Liver (tissue), 9 donors: ENCODE data around the gene PCNX3. TPM values are rescaled to one million over a fixed set of nuclear protein-coding genes. Genes with fewer than 3 reads are reported as not detected.

ENCODE experiments used
- DNase-seq: peaks from one replicate; pipeline ENCODE4 v3.0.0-alpha.2; 2017; ENCODE audit warnings: low spot score
- H3K27ac ChIP-seq, 2 donors: one replicate each; pipeline ENCODE4 v1.7.0; 2013; ENCODE audit warnings: inconsistent platforms in 2 of 2, low read length in 2 of 2, control low read depth in 1 of 2, low read depth in 1 of 2, mild to moderate bottlenecking in 1 of 2
- H3K27me3 ChIP-seq, 4 donors: one replicate each; pipeline versions ENCODE4 v1.6.1 to v1.7.0; 2013; ENCODE audit warnings: low read length in 3 of 4, inconsistent platforms in 1 of 4, mild to moderate bottlenecking in 1 of 4, moderate library complexity in 1 of 4; ENCODE audit not compliant: control insufficient read depth in 4 of 4, insufficient read depth in 4 of 4
- H3K36me3 ChIP-seq, 4 donors: one replicate each; pipeline versions ENCODE4 v1.6.1 to v1.7.0; 2013; ENCODE audit warnings: low read length in 3 of 4, mild to moderate bottlenecking in 3 of 4, low read depth in 1 of 4, moderate library complexity in 1 of 4; ENCODE audit not compliant: control insufficient read depth in 4 of 4, insufficient read depth in 3 of 4
- H3K4me1 ChIP-seq, 4 donors: one replicate each; pipeline versions ENCODE4 v1.6.1 to v1.7.0; 2013; ENCODE audit warnings: low read length in 3 of 4, mild to moderate bottlenecking in 3 of 4, moderate library complexity in 1 of 4; ENCODE audit not compliant: control insufficient read depth in 4 of 4, insufficient read depth in 4 of 4
- H3K4me3 ChIP-seq, 3 donors: one replicate each; pipeline versions ENCODE4 v1.6.1 to v1.7.0; 2013; ENCODE audit warnings: low read length in 3 of 3, control low read depth in 1 of 3, low read depth in 1 of 3, mild to moderate bottlenecking in 1 of 3
- H3K9ac ChIP-seq, 2 donors: one replicate each; pipeline ENCODE4 v1.7.0; 2013; ENCODE audit warnings: low read length in 2 of 2, mild to moderate bottlenecking in 2 of 2, moderate library complexity in 2 of 2, control low read depth in 1 of 2, low read depth in 1 of 2
- H3K9me3 ChIP-seq, 4 donors: one replicate each; pipeline versions ENCODE4 v1.6.1 to v1.7.0; 2013; ENCODE audit warnings: low read length in 3 of 4; ENCODE audit not compliant: control insufficient read depth in 4 of 4
- EGR1 ChIP-seq, 2 donors: IDR thresholded peaks; 2 replicates each; pipeline ENCODE4 v1.6.1; 2016 to 2018; ENCODE audit warnings: antibody characterized with exemption in 2 of 2, low read depth in 2 of 2
- FOXA1 ChIP-seq: IDR thresholded peaks from 2 replicates; pipeline ENCODE4 v1.6.1; 2016; ENCODE audit warnings: antibody characterized with exemption
- FOXA2 ChIP-seq: IDR thresholded peaks from 2 replicates; pipeline ENCODE4 v1.6.1; 2016; ENCODE audit warnings: antibody characterized with exemption
- HNF4A ChIP-seq, 2 donors: conservative IDR thresholded peaks; 2 replicates each; pipeline ENCODE4 v1.6.1; 2016; ENCODE audit warnings: antibody characterized with exemption in 2 of 2, mild to moderate bottlenecking in 2 of 2
- HNF4G ChIP-seq: IDR thresholded peaks from 2 replicates; pipeline ENCODE4 v1.6.1; 2016; ENCODE audit warnings: antibody characterized with exemption
- JUND ChIP-seq, 2 donors: IDR thresholded peaks; 2 replicates each; pipeline ENCODE4 v1.6.1; 2016; ENCODE audit warnings: antibody characterized with exemption in 2 of 2
- NR2F2 ChIP-seq: IDR thresholded peaks from 2 replicates; pipeline ENCODE4 v1.6.1; 2016; ENCODE audit warnings: antibody characterized with exemption
- RAD21 ChIP-seq, 2 donors: IDR thresholded peaks; 2 replicates each; pipeline ENCODE4 v1.6.1; 2016; ENCODE audit warnings: antibody characterized with exemption in 2 of 2, mild to moderate bottlenecking in 2 of 2
- RXRA ChIP-seq, 2 donors: IDR thresholded peaks; 2 replicates each; pipeline ENCODE4 v1.6.1; 2017 to 2018; ENCODE audit warnings: antibody characterized with exemption in 2 of 2, mild to moderate bottlenecking in 1 of 2
- SP1 ChIP-seq: IDR thresholded peaks from 2 replicates; pipeline ENCODE4 v1.6.1; 2018; ENCODE audit warnings: antibody characterized with exemption, mild to moderate bottlenecking
- TAF1 ChIP-seq: conservative IDR thresholded peaks from 2 replicates; pipeline ENCODE4 v1.6.1; 2016; ENCODE audit warnings: antibody characterized with exemption, mild to moderate bottlenecking
- WGBS: extraction: QIAGEN DNeasy Blood & Tissue Kit; methylation state at CpG from one replicate; pipeline ENCODE4 v1.1.7; 2013; 5-methylcytosine and 5-hydroxymethylcytosine counted together
- polyA plus RNA-seq, 2 donors: library from polyadenylated mRNA; stranded (reverse) in 1 of 2; unstranded in 1 of 2; fragments of 200-250 nt in 1 of 2; fragments of >200 nt in 1 of 2; fragmentation: Nextera tagmentation in 1 of 2; extraction: Ambion mirVana in 1 of 2; gene quantifications; one replicate each; pipeline versions ENCODE4 v1.2.1 to v1.2.3, GENCODE V29; 2013 to 2015
- total RNA-seq, 2 donors: library from RNA; depleted of rRNA; stranded (reverse); fragments of >200 nt; gene quantifications; one replicate each; pipeline ENCODE4 v1.2.3, GENCODE V29; 2014
- TF ChIP-seq, protein P1 (sequence below): IDR thresholded peaks from 2 replicates; pipeline ENCODE4 v1.6.1; 2016; ENCODE audit warnings: antibody characterized with exemption
- TF ChIP-seq, protein P2 (sequence below): IDR thresholded peaks from 2 replicates; pipeline ENCODE4 v1.6.1; 2016; ENCODE audit warnings: antibody characterized with exemption
- TF ChIP-seq, protein P3 (sequence below): IDR thresholded peaks from 2 replicates; pipeline ENCODE4 v1.6.1; 2016; ENCODE audit warnings: antibody characterized with exemption
- TF ChIP-seq, protein P4 (sequence below): fragments of 150-350 bp; IDR thresholded peaks from 2 replicates; pipeline ENCODE4 v1.5.1; 2017; ENCODE audit warnings: improper control_type of control experiment, low read depth, low read length; ENCODE audit not compliant: missing input control
- TF ChIP-seq, protein P5 (sequence below): IDR thresholded peaks from 2 replicates; pipeline ENCODE4 v1.6.1; 2016; ENCODE audit warnings: antibody characterized with exemption, mild to moderate bottlenecking
- donor health status: healthy.
- donor health status: healthy.
- donor health status: healthy.
- donor health status: healthy.
- donor health status: healthy.

PCNX3 gene
- total and polyA plus RNA-seq, 4 donors: 4.7 to 13.4 (median 12.1) TPM

DNA sequence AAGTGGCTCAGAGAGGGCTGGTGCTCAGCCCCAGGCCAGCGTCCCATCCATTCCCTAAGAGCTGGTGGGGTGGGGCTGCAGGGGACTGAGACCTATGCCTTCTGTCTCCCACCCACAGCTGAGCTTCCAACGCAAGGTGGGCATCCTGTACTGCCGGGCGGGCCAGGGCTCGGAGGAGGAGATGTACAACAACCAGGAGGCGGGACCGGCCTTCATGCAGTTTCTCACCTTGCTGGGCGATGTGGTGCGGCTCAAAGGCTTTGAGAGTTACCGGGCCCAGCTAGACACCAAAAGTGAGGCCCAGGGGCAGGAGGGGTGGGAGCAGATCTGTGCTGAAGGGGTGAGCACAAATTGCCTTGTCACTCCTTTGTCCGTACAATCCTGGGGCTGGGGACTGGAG is 29.3 kb downstream of the PCNX3 start:
- Histone ChIP-seq H3K4me1 (peaks cover 3 to 27% (median 18%) of the 10 kb centered on the region in 4 donors), H3K4me3 (no peak overlapping the region), H3K9ac (no peak overlapping the region), H3K36me3 (peaks cover 0 to 4% (median 2%) of the 10 kb centered on the region in 4 donors), H3K27me3 (no peaks in the 10 kb centered on the region), H3K27ac (no peak overlapping the region), H3K9me3 (no peaks in the 10 kb centered on the region)
- no peak for DNase-seq
- TF ChIP-seq NR2F2: no peak
- TF ChIP-seq, protein P1, sequence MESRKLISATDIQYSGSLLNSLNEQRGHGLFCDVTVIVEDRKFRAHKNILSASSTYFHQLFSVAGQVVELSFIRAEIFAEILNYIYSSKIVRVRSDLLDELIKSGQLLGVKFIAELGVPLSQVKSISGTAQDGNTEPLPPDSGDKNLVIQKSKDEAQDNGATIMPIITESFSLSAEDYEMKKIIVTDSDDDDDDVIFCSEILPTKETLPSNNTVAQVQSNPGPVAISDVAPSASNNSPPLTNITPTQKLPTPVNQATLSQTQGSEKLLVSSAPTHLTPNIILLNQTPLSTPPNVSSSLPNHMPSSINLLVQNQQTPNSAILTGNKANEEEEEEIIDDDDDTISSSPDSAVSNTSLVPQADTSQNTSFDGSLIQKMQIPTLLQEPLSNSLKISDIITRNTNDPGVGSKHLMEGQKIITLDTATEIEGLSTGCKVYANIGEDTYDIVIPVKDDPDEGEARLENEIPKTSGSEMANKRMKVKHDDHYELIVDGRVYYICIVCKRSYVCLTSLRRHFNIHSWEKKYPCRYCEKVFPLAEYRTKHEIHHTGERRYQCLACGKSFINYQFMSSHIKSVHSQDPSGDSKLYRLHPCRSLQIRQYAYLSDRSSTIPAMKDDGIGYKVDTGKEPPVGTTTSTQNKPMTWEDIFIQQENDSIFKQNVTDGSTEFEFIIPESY: no peak
- TF ChIP-seq, protein P2, sequence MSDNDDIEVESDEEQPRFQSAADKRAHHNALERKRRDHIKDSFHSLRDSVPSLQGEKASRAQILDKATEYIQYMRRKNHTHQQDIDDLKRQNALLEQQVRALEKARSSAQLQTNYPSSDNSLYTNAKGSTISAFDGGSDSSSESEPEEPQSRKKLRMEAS: no peak
- TF ChIP-seq TAF1: no peak
- WGBS: 86% methylated on average over 11 of the region's 11 CpGs

DNA sequence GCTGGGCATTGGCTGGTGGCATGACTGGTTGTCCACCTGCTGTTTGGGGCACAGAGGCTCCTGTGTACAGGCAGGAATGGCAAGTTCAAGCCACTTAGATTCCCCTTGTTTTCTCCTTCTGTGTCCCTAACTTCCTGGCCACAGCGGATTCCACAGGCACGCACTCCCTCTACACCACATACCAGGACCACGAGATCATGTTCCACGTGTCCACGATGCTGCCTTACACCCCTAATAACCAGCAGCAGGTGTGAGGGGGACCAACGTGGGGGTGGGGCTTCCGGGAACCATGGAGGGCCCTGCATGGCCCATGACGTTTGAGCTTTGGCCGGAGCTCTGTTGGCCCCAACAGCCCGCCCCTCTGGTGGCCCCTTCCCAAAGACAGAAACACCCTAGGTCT is 30.1 kb downstream of the PCNX3 start:
- H3K4me1 ChIP-seq: peaks cover 5 to 25% (median 19%) of the 10 kb centered on the region in 4 donors
- H3K36me3 ChIP-seq: peaks cover 4 to 8% (median 6%) of the 10 kb centered on the region in 4 donors
- H3K27ac ChIP-seq: no peak overlapping the region
- WGBS: 82% methylated on average over 10 of the region's 10 CpGs
- DNase-seq: no peak
- no peaks in the 10 kb centered on the region for H3K27me3 ChIP-seq
- no peak overlapping the region for H3K4me3 ChIP-seq
- TF ChIP-seq FOXA2 (no peak), RXRA (IDR thresholded peaks at IDR 0.05) (no peak), EGR1 (IDR thresholded peaks at IDR 0.05; ENCODE audit: low read depth in 2 of 2) (no peak), SP1 (no peak), TAF1 (no peak), RAD21 (IDR thresholded peaks at IDR 0.05) (no peak), NR2F2 (no peak), HNF4G (no peak), JUND (IDR thresholded peaks at IDR 0.05) (no peak), HNF4A (conservative IDR thresholded peaks at IDR 0.05) (no peak), FOXA1 (no peak)
- TF ChIP-seq, protein P3, sequence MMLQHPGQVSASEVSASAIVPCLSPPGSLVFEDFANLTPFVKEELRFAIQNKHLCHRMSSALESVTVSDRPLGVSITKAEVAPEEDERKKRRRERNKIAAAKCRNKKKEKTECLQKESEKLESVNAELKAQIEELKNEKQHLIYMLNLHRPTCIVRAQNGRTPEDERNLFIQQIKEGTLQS: no peak
- TF ChIP-seq, protein P4, sequence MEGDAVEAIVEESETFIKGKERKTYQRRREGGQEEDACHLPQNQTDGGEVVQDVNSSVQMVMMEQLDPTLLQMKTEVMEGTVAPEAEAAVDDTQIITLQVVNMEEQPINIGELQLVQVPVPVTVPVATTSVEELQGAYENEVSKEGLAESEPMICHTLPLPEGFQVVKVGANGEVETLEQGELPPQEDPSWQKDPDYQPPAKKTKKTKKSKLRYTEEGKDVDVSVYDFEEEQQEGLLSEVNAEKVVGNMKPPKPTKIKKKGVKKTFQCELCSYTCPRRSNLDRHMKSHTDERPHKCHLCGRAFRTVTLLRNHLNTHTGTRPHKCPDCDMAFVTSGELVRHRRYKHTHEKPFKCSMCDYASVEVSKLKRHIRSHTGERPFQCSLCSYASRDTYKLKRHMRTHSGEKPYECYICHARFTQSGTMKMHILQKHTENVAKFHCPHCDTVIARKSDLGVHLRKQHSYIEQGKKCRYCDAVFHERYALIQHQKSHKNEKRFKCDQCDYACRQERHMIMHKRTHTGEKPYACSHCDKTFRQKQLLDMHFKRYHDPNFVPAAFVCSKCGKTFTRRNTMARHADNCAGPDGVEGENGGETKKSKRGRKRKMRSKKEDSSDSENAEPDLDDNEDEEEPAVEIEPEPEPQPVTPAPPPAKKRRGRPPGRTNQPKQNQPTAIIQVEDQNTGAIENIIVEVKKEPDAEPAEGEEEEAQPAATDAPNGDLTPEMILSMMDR: no peak
- TF ChIP-seq, protein P5, sequence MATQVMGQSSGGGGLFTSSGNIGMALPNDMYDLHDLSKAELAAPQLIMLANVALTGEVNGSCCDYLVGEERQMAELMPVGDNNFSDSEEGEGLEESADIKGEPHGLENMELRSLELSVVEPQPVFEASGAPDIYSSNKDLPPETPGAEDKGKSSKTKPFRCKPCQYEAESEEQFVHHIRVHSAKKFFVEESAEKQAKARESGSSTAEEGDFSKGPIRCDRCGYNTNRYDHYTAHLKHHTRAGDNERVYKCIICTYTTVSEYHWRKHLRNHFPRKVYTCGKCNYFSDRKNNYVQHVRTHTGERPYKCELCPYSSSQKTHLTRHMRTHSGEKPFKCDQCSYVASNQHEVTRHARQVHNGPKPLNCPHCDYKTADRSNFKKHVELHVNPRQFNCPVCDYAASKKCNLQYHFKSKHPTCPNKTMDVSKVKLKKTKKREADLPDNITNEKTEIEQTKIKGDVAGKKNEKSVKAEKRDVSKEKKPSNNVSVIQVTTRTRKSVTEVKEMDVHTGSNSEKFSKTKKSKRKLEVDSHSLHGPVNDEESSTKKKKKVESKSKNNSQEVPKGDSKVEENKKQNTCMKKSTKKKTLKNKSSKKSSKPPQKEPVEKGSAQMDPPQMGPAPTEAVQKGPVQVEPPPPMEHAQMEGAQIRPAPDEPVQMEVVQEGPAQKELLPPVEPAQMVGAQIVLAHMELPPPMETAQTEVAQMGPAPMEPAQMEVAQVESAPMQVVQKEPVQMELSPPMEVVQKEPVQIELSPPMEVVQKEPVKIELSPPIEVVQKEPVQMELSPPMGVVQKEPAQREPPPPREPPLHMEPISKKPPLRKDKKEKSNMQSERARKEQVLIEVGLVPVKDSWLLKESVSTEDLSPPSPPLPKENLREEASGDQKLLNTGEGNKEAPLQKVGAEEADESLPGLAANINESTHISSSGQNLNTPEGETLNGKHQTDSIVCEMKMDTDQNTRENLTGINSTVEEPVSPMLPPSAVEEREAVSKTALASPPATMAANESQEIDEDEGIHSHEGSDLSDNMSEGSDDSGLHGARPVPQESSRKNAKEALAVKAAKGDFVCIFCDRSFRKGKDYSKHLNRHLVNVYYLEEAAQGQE: no peak
- no peaks in the 10 kb centered on the region for H3K9me3 ChIP-seq
- H3K9ac ChIP-seq: no peak overlapping the region
